Measurements from ENCODE around the gene ALX4. TPM values are rescaled to one million over a fixed set of nuclear protein-coding genes. Genes with fewer than 3 reads are reported as not detected.

The ALX4 gene
- total RNA-seq, 2 experiments from 2014 or later = not detected

- Mint-ChIP-seq H3K4me3 (no peak overlapping the region), H3K27ac (no peak overlapping the region), H3K27me3 (peaks cover 56% of the 10 kb centered on the region), H3K4me1 (no peaks in the 10 kb centered on the region), H3K9me3 (no peaks in the 10 kb centered on the region), H3K36me3 (ENCODE audit: low read depth) (no peaks in the 10 kb centered on the region)
- DNase-seq = no peak
- POLR2A ChIA-PET = no interaction called here
- CTCF ChIA-PET = no interaction called here
These were observed 19.7 kb upstream of the ALX4 start for GRCh38 chr11:44329472-44330230.

DNA sequence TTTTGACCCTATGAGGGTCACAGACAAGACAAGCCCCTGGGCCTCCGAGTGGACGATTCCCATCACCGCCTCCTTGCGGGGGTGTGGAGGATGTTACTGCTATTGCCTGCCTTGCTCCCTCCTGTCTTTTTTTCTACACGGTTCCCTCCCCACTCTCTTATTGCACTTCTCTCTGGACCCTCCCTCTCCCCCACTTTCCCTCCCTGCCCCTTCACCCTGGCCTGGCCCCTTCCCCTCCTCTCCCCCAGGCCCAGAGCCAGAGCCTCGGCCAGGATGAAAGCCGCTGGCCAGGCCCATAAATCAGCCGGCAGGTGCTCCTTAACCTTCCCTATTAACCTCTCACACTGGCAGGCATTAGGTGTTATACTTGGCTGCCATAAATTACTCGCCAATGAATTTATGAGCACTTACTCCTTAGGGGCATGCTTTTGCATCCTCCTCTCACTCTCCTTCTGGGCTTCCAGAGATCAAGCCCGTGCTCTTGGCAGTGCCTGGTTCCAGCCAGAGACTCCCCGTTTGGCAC is 18.3 kb upstream of the ALX4 start:
- Mint-ChIP-seq H3K36me3 (ENCODE audit: low read depth) (no peaks in the 10 kb centered on the region), H3K4me3 (no peak overlapping the region), H3K27me3 (peaks cover 64% of the 10 kb centered on the region), H3K27ac (no peak overlapping the region), H3K4me1 (no peaks in the 10 kb centered on the region), H3K9me3 (no peaks in the 10 kb centered on the region)
- ChIA-PET CTCF (no interaction called here), POLR2A (no interaction called here)
- no peak for DNase-seq

DNA sequence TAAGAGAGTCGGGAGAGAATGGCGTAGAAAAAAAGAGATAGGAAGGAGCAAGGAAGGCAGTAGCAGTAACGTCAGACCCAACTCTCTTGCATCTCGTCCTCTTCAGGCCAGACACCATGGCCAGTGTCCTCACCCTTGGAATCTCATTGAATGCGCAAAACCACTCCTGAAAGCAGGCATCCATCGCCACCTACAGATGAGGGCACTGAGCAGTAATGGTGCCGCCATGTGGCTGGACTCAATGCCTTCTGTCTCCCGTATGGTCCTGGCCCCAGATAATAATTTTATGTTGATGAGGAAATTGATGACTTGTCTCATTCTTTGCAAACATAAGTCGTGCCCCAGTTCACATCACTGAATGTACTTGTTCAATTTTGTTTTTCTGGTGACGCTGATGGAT is 17.8 kb upstream of the ALX4 start:
- no peak for DNase-seq
- POLR2A ChIA-PET = no interaction called here
- no peaks in the 10 kb centered on the region for H3K9me3 Mint-ChIP-seq
- CTCF ChIA-PET = no interaction called here
- peaks cover 67% of the 10 kb centered on the region for H3K27me3 Mint-ChIP-seq
- H3K4me1 Mint-ChIP-seq = no peaks in the 10 kb centered on the region
- no peak overlapping the region for H3K4me3 Mint-ChIP-seq
- H3K27ac Mint-ChIP-seq = no peak overlapping the region
- H3K36me3 Mint-ChIP-seq (ENCODE audit: low read depth) = no peaks in the 10 kb centered on the region

DNA sequence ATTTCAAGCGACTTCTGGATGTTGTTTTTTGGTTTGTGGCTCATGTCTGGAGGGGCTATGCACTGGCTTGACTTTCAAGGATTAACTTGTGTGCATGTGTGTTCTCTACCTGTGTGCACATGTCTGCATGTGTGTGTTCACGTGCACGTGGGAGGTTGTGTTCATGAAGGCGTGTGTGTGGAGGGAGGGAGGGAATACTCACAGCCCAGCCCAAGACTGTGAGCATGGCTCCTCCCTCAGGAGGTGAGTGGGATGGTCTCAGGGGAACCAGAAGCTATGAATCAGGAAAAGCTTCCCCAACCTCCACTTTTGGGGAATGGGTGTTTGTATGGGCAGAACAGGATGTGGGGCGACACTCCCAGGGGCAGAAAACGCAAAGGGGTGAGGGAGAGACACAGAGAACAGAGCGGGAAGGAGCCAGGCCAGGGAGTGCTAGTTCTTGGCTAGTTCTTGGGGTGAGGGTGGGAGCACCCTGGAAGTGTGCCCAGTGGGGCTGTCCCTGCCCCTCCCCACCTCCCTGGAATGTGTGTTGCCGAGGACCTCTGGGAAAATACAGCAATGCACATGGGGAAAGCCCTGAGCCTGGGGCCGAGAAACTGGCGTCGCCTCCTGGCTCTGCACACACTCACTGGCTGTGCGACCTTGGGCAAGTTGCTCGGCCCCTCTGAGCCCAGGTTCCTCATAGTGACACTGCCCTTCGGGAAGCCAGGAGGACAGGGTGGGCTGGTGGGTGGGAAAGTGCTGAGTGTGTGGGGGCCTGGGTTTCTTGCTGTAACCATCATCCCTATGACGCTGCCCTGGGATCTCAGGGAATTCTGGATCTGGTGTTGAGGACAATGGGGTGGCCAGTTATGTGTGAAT is 16.9 kb upstream of the ALX4 start:
- no peak overlapping the region for H3K27ac Mint-ChIP-seq
- H3K9me3 Mint-ChIP-seq = no peaks in the 10 kb centered on the region
- H3K4me3 Mint-ChIP-seq = no peak overlapping the region
- ChIA-PET CTCF (no interaction called here), POLR2A (no interaction called here)
- no peak for DNase-seq
- H3K27me3 Mint-ChIP-seq = peaks cover 69% of the 10 kb centered on the region
- no peaks in the 10 kb centered on the region for H3K4me1 Mint-ChIP-seq
- no peaks in the 10 kb centered on the region for H3K36me3 Mint-ChIP-seq (ENCODE audit: low read depth)

DNA sequence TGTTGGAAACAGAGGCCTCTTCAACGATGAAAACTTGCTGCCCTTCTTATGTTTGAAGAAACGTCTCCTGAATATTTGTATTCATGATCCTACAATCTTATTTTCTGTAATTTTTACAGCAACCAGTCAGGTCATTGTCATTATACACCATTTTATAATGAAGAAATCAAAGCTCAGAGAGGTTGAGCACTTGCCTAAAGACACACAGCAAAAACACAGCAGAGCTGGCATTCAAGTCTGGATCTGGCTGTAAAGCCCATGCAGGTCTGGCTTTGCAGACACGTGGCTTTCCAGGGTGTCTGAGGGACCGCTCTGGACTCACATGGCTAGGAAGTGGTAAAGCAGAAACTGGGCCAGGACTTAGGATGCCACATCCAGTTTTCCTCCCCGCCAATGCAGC is 15.8 kb upstream of the ALX4 start:
- H3K4me1 Mint-ChIP-seq = no peaks in the 10 kb centered on the region
- DNase-seq = no peak
- no peaks in the 10 kb centered on the region for H3K9me3 Mint-ChIP-seq
- POLR2A ChIA-PET = no interaction called here
- no peak overlapping the region for H3K27ac Mint-ChIP-seq
- no peaks in the 10 kb centered on the region for H3K36me3 Mint-ChIP-seq (ENCODE audit: low read depth)
- H3K27me3 Mint-ChIP-seq = peaks cover 77% of the 10 kb centered on the region
- no peak overlapping the region for H3K4me3 Mint-ChIP-seq
- CTCF ChIA-PET = no interaction called here

DNA sequence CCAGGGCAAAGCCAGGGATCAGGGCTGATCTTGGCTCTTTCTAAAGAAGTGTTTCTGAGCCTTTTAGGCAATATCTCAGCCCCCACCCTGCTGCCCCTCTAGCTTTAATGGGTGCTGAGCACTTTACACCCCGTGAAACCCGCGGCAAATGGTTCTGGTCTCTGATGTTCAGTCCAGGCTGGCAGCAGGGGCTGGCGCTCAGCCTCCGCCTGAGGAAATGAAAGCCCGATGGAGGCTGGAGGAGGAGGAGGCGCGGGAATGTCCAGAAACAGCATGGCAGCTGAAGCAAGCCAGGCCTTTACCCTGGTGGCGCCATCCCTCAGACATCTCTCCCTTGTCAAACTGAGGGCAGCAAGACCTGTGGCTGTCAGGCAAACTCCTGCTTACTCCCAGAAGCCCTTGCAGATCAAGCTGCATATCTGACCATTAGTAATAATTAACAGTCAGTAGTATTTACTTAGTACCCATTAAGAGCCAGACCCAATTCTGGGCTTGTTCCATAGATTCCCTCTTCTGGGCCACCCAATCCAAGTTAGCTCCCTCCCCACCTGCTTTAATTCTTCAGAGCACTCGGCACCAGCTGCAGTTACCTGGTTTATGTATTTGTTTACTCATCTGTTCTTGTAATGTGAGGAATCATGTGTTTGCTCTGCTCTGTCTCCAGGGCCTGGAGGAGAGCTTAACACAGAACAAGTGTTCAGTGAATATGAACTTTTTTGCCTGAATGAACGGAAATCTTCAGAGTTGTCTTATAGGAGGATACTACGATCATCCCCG is 15.0 kb upstream of the ALX4 start:
- CTCF ChIA-PET = no interaction called here
- H3K4me3 Mint-ChIP-seq = no peak overlapping the region
- DNase-seq = no peak
- POLR2A ChIA-PET = interaction anchor here (1.1 kb wide), 1 partner anchor 23 kb away, joined by 3 read pairs; no protein-coding TSS in a partner anchor
- peaks cover 84% of the 10 kb centered on the region for H3K27me3 Mint-ChIP-seq
- no peaks in the 10 kb centered on the region for H3K36me3 Mint-ChIP-seq (ENCODE audit: low read depth)
- no peaks in the 10 kb centered on the region for H3K9me3 Mint-ChIP-seq
- H3K27ac Mint-ChIP-seq = no peak overlapping the region
- peaks cover 4% of the 10 kb centered on the region for H3K4me1 Mint-ChIP-seq

DNA sequence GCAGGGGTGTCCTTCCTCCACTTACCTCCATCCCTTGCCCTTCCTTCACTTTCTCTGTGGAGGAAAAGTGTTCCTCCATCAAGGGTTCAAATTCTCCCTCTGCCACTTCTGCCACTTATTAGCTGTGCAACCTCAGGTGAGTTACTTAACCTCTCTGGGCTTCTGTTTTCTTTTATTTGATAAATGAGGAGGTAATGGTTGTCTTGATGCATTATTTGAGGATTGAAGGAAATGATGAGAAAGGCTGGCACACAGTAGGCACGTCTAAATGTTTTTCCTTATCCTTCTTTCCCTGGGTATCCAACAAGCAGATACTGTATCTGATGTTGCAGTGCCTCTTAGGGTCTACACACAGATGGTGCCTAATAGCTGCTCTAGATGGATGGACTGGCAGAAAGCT is 14.3 kb upstream of the ALX4 start:
- no peak for DNase-seq
- Mint-ChIP-seq H3K27ac (no peak overlapping the region), H3K4me1 (peaks cover 4% of the 10 kb centered on the region), H3K4me3 (no peak overlapping the region), H3K36me3 (ENCODE audit: low read depth) (no peaks in the 10 kb centered on the region), H3K9me3 (no peaks in the 10 kb centered on the region), H3K27me3 (peaks cover 90% of the 10 kb centered on the region)
- ChIA-PET CTCF (no interaction called here), POLR2A (interaction anchor here (1.1 kb wide), 1 partner anchor 22 kb away, joined by 3 read pairs; no protein-coding TSS in a partner anchor)

GRCh38 chr11:44322243-44322642 is 12.3 kb upstream of the ALX4 start:
- no peaks in the 10 kb centered on the region for H3K9me3 Mint-ChIP-seq
- no peak overlapping the region for H3K27ac Mint-ChIP-seq
- ChIA-PET POLR2A (no interaction called here), CTCF (interaction anchor here (0.7 kb wide), 1 partner anchor 41 kb away, joined by 4 read pairs; no protein-coding TSS in a partner anchor)
- H3K4me1 Mint-ChIP-seq = peaks cover 5% of the 10 kb centered on the region
- H3K36me3 Mint-ChIP-seq (ENCODE audit: low read depth) = no peaks in the 10 kb centered on the region
- H3K27me3 Mint-ChIP-seq = peaks cover 94% of the 10 kb centered on the region
- H3K4me3 Mint-ChIP-seq = no peak overlapping the region
- DNase-seq = no peak

DNA sequence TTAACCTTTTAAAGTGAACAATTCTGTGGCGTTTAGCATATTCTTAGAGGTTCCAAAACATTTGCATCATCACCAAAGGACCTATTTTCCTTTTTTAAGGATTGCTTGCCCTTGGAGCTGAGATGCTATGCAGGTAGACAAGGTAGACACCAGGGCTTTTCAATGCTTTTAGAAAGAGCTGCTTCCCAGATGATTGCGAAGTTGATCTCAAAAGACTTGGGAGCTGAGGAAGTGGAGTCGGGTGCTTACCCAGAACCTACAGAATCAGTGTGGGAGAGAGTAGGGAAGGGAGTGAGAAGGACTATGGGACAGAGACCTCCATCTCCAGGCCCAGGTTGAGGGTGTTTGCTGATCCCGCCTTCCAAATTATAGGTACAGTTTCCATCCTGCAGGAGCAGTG is 11.1 kb upstream of the ALX4 start:
- no peak for DNase-seq
- H3K4me3 Mint-ChIP-seq = no peak overlapping the region
- H3K9me3 Mint-ChIP-seq = no peaks in the 10 kb centered on the region
- POLR2A ChIA-PET = interaction anchor here (1.6 kb wide), 1 partner anchor 13 kb away, joined by 4 read pairs; no protein-coding TSS in a partner anchor
- no peak overlapping the region for H3K27ac Mint-ChIP-seq
- H3K4me1 Mint-ChIP-seq = peaks cover 10% of the 10 kb centered on the region
- CTCF ChIA-PET = no interaction called here
- no peaks in the 10 kb centered on the region for H3K36me3 Mint-ChIP-seq (ENCODE audit: low read depth)
- peaks cover 94% of the 10 kb centered on the region for H3K27me3 Mint-ChIP-seq

- no peaks in the 10 kb centered on the region for H3K36me3 Mint-ChIP-seq (ENCODE audit: low read depth)
- no peak overlapping the region for H3K4me3 Mint-ChIP-seq
- peaks cover 13% of the 10 kb centered on the region for H3K4me1 Mint-ChIP-seq
- peaks cover 92% of the 10 kb centered on the region for H3K27me3 Mint-ChIP-seq
- H3K9me3 Mint-ChIP-seq = no peaks in the 10 kb centered on the region
- CTCF ChIA-PET = no interaction called here
- POLR2A ChIA-PET = interaction anchor here (1.6 kb wide), 1 partner anchor 13 kb away, joined by 4 read pairs; no protein-coding TSS in a partner anchor
- no peak overlapping the region for H3K27ac Mint-ChIP-seq
- DNase-seq = no peak
These were observed 10.5 kb upstream of the ALX4 start for GRCh38 chr11:44320289-44320973.

DNA sequence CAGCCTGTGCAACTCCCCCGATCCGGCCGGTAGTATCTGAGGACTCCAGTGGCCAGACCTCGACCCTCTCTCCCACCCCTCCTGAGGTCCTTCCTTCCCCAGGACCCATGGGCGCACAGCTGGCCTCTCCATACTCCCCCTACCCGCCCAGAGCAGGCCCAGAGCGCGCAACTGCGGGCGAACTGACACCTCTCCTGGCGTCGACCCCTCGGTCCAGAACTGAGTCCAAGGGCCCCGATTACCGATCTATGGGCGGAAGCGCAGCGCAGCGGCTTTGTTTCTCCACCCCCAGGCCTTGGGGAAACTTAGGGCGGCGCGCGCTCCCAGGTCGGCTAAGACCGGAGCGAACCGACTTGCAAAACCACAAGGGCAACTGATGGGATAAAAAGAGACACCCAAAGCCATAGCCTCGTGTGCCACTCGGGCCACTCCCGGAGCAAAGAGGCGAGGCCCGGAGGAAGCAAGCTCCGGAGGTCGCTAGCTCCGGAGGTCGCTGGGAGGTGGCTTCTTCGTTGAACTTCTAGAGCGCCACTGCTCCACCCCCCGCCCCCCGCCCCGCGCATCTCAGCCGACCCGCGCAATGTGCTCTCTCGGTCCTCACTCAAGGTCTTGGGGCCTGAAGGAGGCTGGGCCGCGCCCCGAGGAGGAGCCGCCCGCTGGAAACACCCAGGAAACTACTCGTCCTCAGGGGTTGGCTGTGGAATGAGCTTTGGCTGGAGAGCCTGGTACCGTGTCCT is 9.8 kb upstream of the ALX4 start:
- Mint-ChIP-seq H3K27me3 (peaks cover 94% of the 10 kb centered on the region), H3K36me3 (ENCODE audit: low read depth) (no peaks in the 10 kb centered on the region), H3K4me3 (no peak overlapping the region), H3K9me3 (no peaks in the 10 kb centered on the region), H3K27ac (no peak overlapping the region), H3K4me1 (peaks cover 14% of the 10 kb centered on the region)
- CTCF ChIA-PET = no interaction called here
- DNase-seq = no peak
- POLR2A ChIA-PET = interaction anchor here (1.6 kb wide), 1 partner anchor 12 kb away, joined by 4 read pairs; no protein-coding TSS in a partner anchor

DNA sequence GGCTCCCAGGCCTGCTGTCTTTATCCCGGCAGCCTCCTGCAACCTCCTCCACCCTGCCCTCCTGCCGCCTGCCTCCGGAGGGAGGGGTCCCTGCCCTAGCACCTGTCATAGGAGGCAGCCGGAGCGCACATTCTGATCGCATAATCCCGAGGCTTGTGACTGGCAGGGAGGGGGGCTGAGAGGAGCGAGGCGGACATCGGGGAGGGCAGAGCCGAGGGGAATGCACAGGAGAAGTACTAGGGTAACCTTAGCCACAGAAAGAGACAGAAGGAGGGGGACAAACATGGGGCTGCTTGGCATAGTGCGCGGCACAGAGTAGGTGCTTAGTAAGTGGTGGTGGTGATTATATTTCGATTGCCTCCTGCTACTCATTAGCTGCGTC is 9.2 kb upstream of the ALX4 start:
- CTCF ChIA-PET = interaction anchor here (1.1 kb wide), 1 partner anchor 33 kb away, joined by 4 read pairs; no protein-coding TSS in a partner anchor
- H3K4me3 Mint-ChIP-seq = no peak overlapping the region
- peaks cover 94% of the 10 kb centered on the region for H3K27me3 Mint-ChIP-seq
- no peak overlapping the region for H3K27ac Mint-ChIP-seq
- H3K9me3 Mint-ChIP-seq = no peaks in the 10 kb centered on the region
- POLR2A ChIA-PET = interaction anchor here (1.6 kb wide), 1 partner anchor 11 kb away, joined by 4 read pairs; no protein-coding TSS in a partner anchor
- DNase-seq = no peak
- H3K4me1 Mint-ChIP-seq = peaks cover 14% of the 10 kb centered on the region
- no peaks in the 10 kb centered on the region for H3K36me3 Mint-ChIP-seq (ENCODE audit: low read depth)
